Aorta (tissue), 5 donors: ENCODE data around the gene HYPK. TPM values are rescaled to one million over a fixed set of nuclear protein-coding genes. Genes with fewer than 3 reads are reported as not detected.
A peak's percentile ranks its signal among the peaks of the same experiment; 100 is the strongest.

Experiments
- ATAC-seq: fragments of 200-7000 bp; cut with Tn5 transposase; one replicate; pipeline ENCODE4 v1.9.1; 2022; ENCODE audit warnings: moderate library complexity; ENCODE audit not compliant: low FRiP score
- DNase-seq, 2 donors: peaks; one replicate each; pipeline ENCODE4 v3.0.0-alpha.2; 2020
- H3K27ac ChIP-seq, 2 donors: one replicate each; pipeline ENCODE4 v1.5.1; 2013; ENCODE audit warnings: low read length in 2 of 2, mild to moderate bottlenecking in 2 of 2, moderate library complexity in 2 of 2, control low read depth in 1 of 2, inconsistent platforms in 1 of 2, low read depth in 1 of 2
- H3K27me3 ChIP-seq, 2 donors: one replicate each; pipeline ENCODE4 v1.6.1; 2013; ENCODE audit warnings: control low read depth in 1 of 2, low read length in 1 of 2, mild to moderate bottlenecking in 1 of 2, moderate library complexity in 1 of 2; ENCODE audit not compliant: insufficient read depth in 2 of 2, control insufficient read depth in 1 of 2
- H3K36me3 ChIP-seq, 2 donors: one replicate each; pipeline ENCODE4 v1.6.1; 2013; ENCODE audit warnings: control low read depth in 1 of 2, low read length in 1 of 2, mild to moderate bottlenecking in 1 of 2; ENCODE audit not compliant: insufficient read depth in 2 of 2, control insufficient read depth in 1 of 2
- H3K4me1 ChIP-seq, 2 donors: one replicate each; pipeline ENCODE4 v1.6.1; 2013; ENCODE audit warnings: low read length in 2 of 2, control low read depth in 1 of 2, mild to moderate bottlenecking in 1 of 2, moderate library complexity in 1 of 2; ENCODE audit not compliant: insufficient read depth in 2 of 2, control insufficient read depth in 1 of 2
- H3K4me3 ChIP-seq, 2 donors: one replicate each; pipeline ENCODE4 v1.5.1; 2013; ENCODE audit warnings: low read length in 2 of 2, control low read depth in 1 of 2, mild to moderate bottlenecking in 1 of 2
- H3K9me3 ChIP-seq: one replicate; pipeline ENCODE4 v1.6.1; 2013; ENCODE audit warnings: mild to moderate bottlenecking, low read length; ENCODE audit not compliant: control insufficient read depth
- WGBS, 2 donors: extraction: QIAGEN DNeasy Blood & Tissue Kit; methylation state at CpG; one replicate each; pipeline ENCODE4 v1.1.7; 2013; 5-methylcytosine and 5-hydroxymethylcytosine counted together
- intact Hi-C, 2 donors: fragments of 100-400 bp; cut with DNase I; formaldehyde crosslinking; loops; one replicate each; pipeline versions ENCODE4 v1.14.2 to v1.15.0; 2022
- long read RNA-seq, 2 donors: library from polyadenylated mRNA; unstranded; transcript quantifications; one replicate each; pipeline ENCODE4 v2.0.0, GENCODE V29; 2020 to 2021
- polyA plus RNA-seq, 2 donors: library from polyadenylated mRNA; stranded (reverse); fragments of 200-250 nt; gene quantifications; one replicate each; pipeline ENCODE4 v1.2.3, GENCODE V29; 2013
- total RNA-seq, 2 donors: library from RNA; stranded (reverse); fragmentation: NEBNext Ultra II Directional; extraction: Animal tissue kit (Norgen Biotek cat#: 25700); gene quantifications; one replicate each; pipeline ENCODE4 v1.2.1, GENCODE V29; 2021
- donor health status: healthy with polysubstance abuse.
- donor health status: Bipolar disorder and iron deficiency.
- donor health status: DM: no; HTN: no; CAD: no.
- donor health status: DM: no; HTN: no; CAD: no.
- donor health status: DM: yes; HTN: yes; CAD: no.

HYPK gene, protein sequence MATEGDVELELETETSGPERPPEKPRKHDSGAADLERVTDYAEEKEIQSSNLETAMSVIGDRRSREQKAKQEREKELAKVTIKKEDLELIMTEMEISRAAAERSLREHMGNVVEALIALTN
- total RNA-seq (10 to 100 TPM; 12.6 to 16.3 TPM), polyA plus RNA-seq (10 to 100 TPM in 1 of 2 donors, 1 to 10 TPM in 1; 3.0 to 31.6 TPM)
- long read RNA-seq, donor 1, full-length matches to known transcripts = 17 of 24 reads
- long read RNA-seq, donor 1, partial matches to known transcripts = 0 of 24 reads
- long read RNA-seq, donor 1, other reads (novel, unspliced or antisense) = 7 of 24 reads
- long read RNA-seq, donor 2, transcript HYPK-202 (4 exons, 1,051 nt) = major isoform, 17 of 17 reads
- long read RNA-seq, donor 2, partial matches to known transcripts = 0 of 17 reads
- long read RNA-seq, donor 2, other reads (novel, unspliced or antisense) = 0 of 17 reads

DNA sequence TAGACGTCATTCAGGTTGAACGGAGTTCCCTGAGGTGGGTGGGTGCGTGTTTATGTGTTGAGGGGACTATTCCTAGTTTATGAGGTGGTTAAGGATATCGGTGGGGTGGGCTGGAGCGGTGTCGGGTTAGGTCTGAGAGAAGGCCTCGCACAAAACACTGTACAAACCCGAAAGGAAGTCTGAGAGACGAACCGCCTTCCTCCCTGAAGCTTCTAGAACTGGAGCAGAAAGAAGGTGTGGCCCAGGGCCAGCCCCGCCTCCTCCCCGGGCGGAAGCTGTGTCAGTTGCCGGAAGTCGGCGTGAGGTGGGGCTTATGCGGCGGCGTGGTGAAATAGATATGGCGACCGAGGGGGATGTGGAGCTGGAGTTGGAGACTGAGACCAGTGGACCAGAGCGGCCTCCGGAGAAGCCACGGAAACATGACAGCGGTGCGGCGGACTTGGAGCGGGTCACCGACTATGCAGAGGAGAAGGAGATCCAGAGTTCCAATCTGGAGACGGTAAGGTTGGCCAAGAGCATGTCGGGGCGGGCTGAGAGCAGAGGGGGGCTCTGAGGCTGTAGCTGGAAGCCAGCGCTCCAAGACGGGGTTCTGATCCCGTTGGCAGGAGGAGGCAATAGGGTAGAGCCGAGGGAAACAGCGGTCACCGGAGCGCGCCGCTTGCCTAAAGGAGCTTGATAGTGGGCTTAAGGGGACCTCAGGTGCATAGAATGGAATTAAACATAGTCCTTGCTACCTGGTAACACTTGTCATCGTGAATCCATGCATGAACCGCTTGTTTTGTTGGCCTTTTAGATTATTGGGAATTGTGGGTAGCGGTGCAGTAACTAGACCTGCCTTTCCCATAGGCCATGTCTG, at the start of gene HYPK:
HYPK (plus strand) TSS at position 314 of the 856 bp plus-strand sequence; CDS start at position 338, 24 bp downstream.
- H3K4me1 ChIP-seq = no peaks in the 10 kb centered on the region
- 6 to 7% methylated on average over 44 of the region's 44 CpGs for WGBS, 2 donors
- H3K27me3 ChIP-seq = no peaks in the 10 kb centered on the region
- H3K9me3 ChIP-seq = no peaks in the 10 kb centered on the region
- peaks cover 4 to 10% of the 10 kb centered on the region in 2 donors for H3K36me3 ChIP-seq
- DNase-seq = peak; percentile 96 to 97
- peak within 1 kb of the TSS; percentile 60 to 93 for H3K4me3 ChIP-seq
- peak; percentile 95 for ATAC-seq
- intact Hi-C loops = no loop called here
- H3K27ac ChIP-seq = peak within 1 kb of the TSS; percentile 23 to 89

DNA sequence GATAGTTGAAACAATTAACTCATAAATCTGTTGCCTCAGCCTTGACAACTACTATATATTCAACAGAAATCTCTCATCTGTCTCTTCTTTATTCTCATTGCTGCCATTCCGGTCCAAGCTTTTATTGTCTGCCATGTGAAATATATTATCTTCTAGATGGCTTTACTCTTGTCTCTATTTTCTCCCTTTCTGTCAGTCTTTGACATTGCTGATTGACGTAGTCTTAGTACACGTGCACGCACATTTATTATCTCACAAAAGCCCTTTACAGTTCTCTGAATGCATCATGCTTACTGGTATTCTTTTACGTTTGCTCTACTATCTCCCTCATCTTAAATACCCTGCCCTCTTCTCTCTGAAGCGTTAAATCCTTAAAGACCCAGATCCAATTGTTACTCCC, 48.5 kb upstream of the HYPK start:
- Histone ChIP-seq H3K36me3 (no peaks in the 10 kb centered on the region), H3K27me3 (no peaks in the 10 kb centered on the region), H3K27ac (no peak overlapping the region), H3K9me3 (no peaks in the 10 kb centered on the region), H3K4me3 (no peak overlapping the region), H3K4me1 (peaks cover 0 to 3% of the 10 kb centered on the region in 2 donors)
- WGBS, 2 donors = 74 to 75% methylated on average over 6 of the region's 6 CpGs
- DNase-seq = no peak
- intact Hi-C loops = no loop called here
- ATAC-seq = no peak

- no peaks in the 10 kb centered on the region for H3K27me3 ChIP-seq
- peaks cover 7 to 11% of the 10 kb centered on the region in 2 donors for H3K36me3 ChIP-seq
- no peak for DNase-seq
- no peaks in the 10 kb centered on the region for H3K9me3 ChIP-seq
- ATAC-seq = no peak
- H3K4me3 ChIP-seq = no peak overlapping the region
- intact Hi-C loops = no loop called here
- no peak overlapping the region for H3K27ac ChIP-seq
- peaks cover 0 to 2% of the 10 kb centered on the region in 2 donors for H3K4me1 ChIP-seq
- 70 to 72% methylated on average over 6 of the region's 6 CpGs for WGBS, 2 donors
Measured at GRCh38 chr15:43762824-43763223, 37.6 kb upstream of the HYPK start.

GRCh38 chr15:43763819-43764446, 36.5 kb upstream of the HYPK start:
- peaks cover 7 to 11% of the 10 kb centered on the region in 2 donors for H3K36me3 ChIP-seq
- peaks cover 1 to 2% of the 10 kb centered on the region in 2 donors for H3K4me1 ChIP-seq

DNA sequence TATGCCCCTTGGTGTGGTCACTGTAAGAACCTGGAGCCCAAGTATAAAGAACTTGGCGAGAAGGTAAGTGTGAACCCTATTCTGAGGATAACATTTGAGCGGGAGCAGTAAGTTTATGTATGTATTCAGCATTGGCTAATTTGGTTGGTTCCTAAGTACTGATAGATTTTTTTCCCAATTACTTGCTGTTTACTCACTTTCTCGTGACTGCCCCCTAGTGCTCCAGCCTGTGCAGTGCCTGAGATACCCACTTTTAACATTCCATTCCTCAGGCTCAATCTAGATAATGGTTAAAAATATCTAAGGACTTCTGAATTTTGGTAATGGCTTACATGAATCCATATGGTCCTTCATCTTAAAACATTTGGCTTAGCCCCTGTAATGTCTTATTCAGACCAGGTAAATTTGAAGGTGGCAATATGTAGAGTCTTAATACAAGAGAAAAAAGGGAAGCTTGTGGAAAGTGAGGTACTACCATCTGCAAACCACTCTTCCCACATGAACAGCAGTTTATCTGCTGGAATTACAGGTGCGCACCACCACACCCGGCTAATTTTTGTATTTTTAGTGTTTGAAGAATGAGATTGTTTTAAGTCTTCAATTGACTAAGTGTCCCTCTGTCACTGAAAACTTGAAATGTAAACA, 30.7 kb upstream of the HYPK start:
- WGBS, 2 donors = 66 to 69% methylated on average over 5 of the region's 5 CpGs
- peaks cover 10 to 13% of the 10 kb centered on the region in 2 donors for H3K36me3 ChIP-seq
- no peaks in the 10 kb centered on the region for H3K27me3 ChIP-seq
- no peak overlapping the region for H3K27ac ChIP-seq
- intact Hi-C loops = no loop called here
- peaks cover 0 to 1% of the 10 kb centered on the region in 2 donors for H3K4me1 ChIP-seq
- no peak overlapping the region for H3K4me3 ChIP-seq
- ATAC-seq (peak; percentile 76), DNase-seq (peak; percentile 58 to 82)
- H3K9me3 ChIP-seq = no peaks in the 10 kb centered on the region

More at GRCh38 chr15:43763819-43764446, 36.5 kb upstream of the HYPK start:
- WGBS, 2 donors = 41 to 43% methylated on average over 2 of the region's 2 CpGs
- Histone ChIP-seq H3K4me3 (no peak overlapping the region), H3K27me3 (no peaks in the 10 kb centered on the region), H3K27ac (no peak overlapping the region), H3K9me3 (no peaks in the 10 kb centered on the region)
- intact Hi-C loops = no loop called here
- no peak for DNase-seq
- no peak for ATAC-seq

GRCh38 chr15:43771816-43772215, 28.6 kb upstream of the HYPK start:
- Histone ChIP-seq H3K36me3 (peaks cover 5 to 8% of the 10 kb centered on the region in 2 donors), H3K4me1 (peaks cover 0 to 1% of the 10 kb centered on the region in 2 donors), H3K27ac (no peak overlapping the region), H3K9me3 (no peaks in the 10 kb centered on the region), H3K27me3 (no peaks in the 10 kb centered on the region), H3K4me3 (no peak overlapping the region)
- intact Hi-C loops = no loop called here
- DNase-seq (no peak), ATAC-seq (no peak)
- WGBS, 2 donors = 86 to 91% methylated on average over 2 of the region's 2 CpGs

GRCh38 chr15:43772624-43773023, 27.8 kb upstream of the HYPK start:
- Histone ChIP-seq H3K27ac (no peak overlapping the region), H3K27me3 (no peaks in the 10 kb centered on the region), H3K4me3 (no peak overlapping the region), H3K4me1 (peaks cover 0 to 1% of the 10 kb centered on the region in 2 donors), H3K9me3 (no peaks in the 10 kb centered on the region), H3K36me3 (peaks cover 5 to 8% of the 10 kb centered on the region in 2 donors)
- intact Hi-C loops = no loop called here
- no peak for DNase-seq
- no peak for ATAC-seq

DNA sequence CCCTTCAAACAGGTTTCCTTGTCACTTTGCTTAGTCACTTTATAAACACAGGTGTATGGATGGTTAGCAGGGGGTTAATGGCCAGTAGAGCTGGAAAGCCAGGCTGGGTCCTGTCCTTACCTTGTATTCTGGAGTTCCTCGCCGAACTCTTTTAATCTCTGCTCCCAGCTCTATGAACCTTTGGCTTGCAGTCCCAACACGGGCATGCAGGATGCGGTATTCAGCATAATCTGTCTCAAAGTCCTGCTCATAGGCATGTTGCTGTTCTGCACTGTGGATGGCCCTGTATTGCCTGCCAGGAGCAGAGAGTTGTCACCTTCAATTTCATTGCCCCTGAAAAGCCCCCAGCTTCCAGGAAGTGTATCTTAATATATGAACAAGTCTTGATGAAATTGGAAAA, 26.3 kb upstream of the HYPK start:
- Histone ChIP-seq H3K9me3 (no peaks in the 10 kb centered on the region), H3K36me3 (peaks cover 3 to 5% of the 10 kb centered on the region in 2 donors), H3K4me1 (no peaks in the 10 kb centered on the region), H3K4me3 (no peak overlapping the region), H3K27me3 (no peaks in the 10 kb centered on the region), H3K27ac (no peak overlapping the region)
- ATAC-seq (no peak), DNase-seq (no peak)
- intact Hi-C loops = no loop called here
- 58 to 65% methylated on average over 4 of the region's 4 CpGs for WGBS, 2 donors
